TTC549 (cell line): Measurements from ENCODE around the gene SCN5A.
"Not testable (repeated sequence)": the region's sequence is repeated elsewhere in the genome, so short reads cannot be mapped to it uniquely, and the experiment has no call there.

Experiments used
- FAIRE-seq: peaks from 2 replicates; lab custom pipeline; 2012; peaks lifted over from hg19 to GRCh38; lab: Jason Lieb, UNC

The SCN5A gene

GRCh38 chr3:38578551-38578950 is 70.9 kb downstream of the SCN5A start:
- no peak for FAIRE-seq

- FAIRE-seq, result no peak
These were observed 71.4 kb downstream of the SCN5A start for GRCh38 chr3:38578081-38578475.

- FAIRE-seq, result no peak
These were observed 72.0 kb downstream of the SCN5A start for GRCh38 chr3:38577371-38578080.

- no peak for FAIRE-seq
These were observed 72.7 kb downstream of the SCN5A start for GRCh38 chr3:38576526-38577370.

GRCh38 chr3:38576131-38576525 is 73.4 kb downstream of the SCN5A start:
- FAIRE-seq, result no peak

- FAIRE-seq, result no peak
These were observed 74.1 kb downstream of the SCN5A start for GRCh38 chr3:38575279-38575843.

- no peak for FAIRE-seq
These were observed 74.8 kb downstream of the SCN5A start for GRCh38 chr3:38574411-38575278.

GRCh38 chr3:38573556-38573955 is 75.9 kb downstream of the SCN5A start:
- FAIRE-seq, result no peak

- FAIRE-seq, result no peak
These were observed 76.4 kb downstream of the SCN5A start for GRCh38 chr3:38573111-38573510.

GRCh38 chr3:38567498-38567897 is 82.0 kb downstream of the SCN5A start:
- no peak for FAIRE-seq

GRCh38 chr3:38566794-38567193 is 82.7 kb downstream of the SCN5A start:
- FAIRE-seq, result not testable (repeated sequence)

- no peak for FAIRE-seq
These were observed 83.3 kb downstream of the SCN5A start for GRCh38 chr3:38566215-38566528.

GRCh38 chr3:38565339-38566214 is 83.9 kb downstream of the SCN5A start:
- no peak for FAIRE-seq

GRCh38 chr3:38564631-38565338 is 84.7 kb downstream of the SCN5A start:
- no peak for FAIRE-seq

- FAIRE-seq, result no peak
These were observed 85.6 kb downstream of the SCN5A start for GRCh38 chr3:38563886-38564270.

- FAIRE-seq, result no peak
These were observed 86.2 kb downstream of the SCN5A start for GRCh38 chr3:38563070-38563885.

GRCh38 chr3:38562467-38562925 is 87.0 kb downstream of the SCN5A start:
- FAIRE-seq, result no peak

GRCh38 chr3:38561746-38562466 is 87.6 kb downstream of the SCN5A start:
- FAIRE-seq, result no peak
